Putamen (tissue), 1 donor: ENCODE measurements around the gene TSEN54.

Experiments
- DNase-seq: peaks from one replicate; pipeline ENCODE4 v3.0.0-alpha.2; 2016; ENCODE audit warnings: low spot score

TSEN54 gene

GRCh38 chr17:75565618-75566017 is 49.3 kb downstream of the TSEN54 start:
- DNase-seq, result no peak

GRCh38 chr17:75566416-75566815 is 50.1 kb downstream of the TSEN54 start:
- no peak for DNase-seq

- no peak for DNase-seq
These were observed 50.5 kb downstream of the TSEN54 start for GRCh38 chr17:75566834-75567233.

- DNase-seq, result no peak
These were observed 52.3 kb downstream of the TSEN54 start for GRCh38 chr17:75568412-75569255.

- DNase-seq, result no peak
These were observed 53.8 kb downstream of the TSEN54 start for GRCh38 chr17:75570034-75570676.

GRCh38 chr17:75570772-75571171 is 54.4 kb downstream of the TSEN54 start:
- DNase-seq, result no peak

- DNase-seq, result no peak
These were observed 55.0 kb downstream of the TSEN54 start for GRCh38 chr17:75571197-75571884.

GRCh38 chr17:75571885-75572215 is 55.5 kb downstream of the TSEN54 start:
- DNase-seq, result no peak

GRCh38 chr17:75572713-75573539 is 56.6 kb downstream of the TSEN54 start:
- DNase-seq, result no peak

- no peak for DNase-seq
These were observed 57.2 kb downstream of the TSEN54 start for GRCh38 chr17:75573540-75573957.

GRCh38 chr17:75573994-75574393 is 57.7 kb downstream of the TSEN54 start:
- no peak for DNase-seq
